ENCODE results near the gene SIGLEC1. TPM values are rescaled to one million over a fixed set of nuclear protein-coding genes. Genes with fewer than 3 reads are reported as not detected.

SIGLEC1 gene
- total RNA-seq, 3 donors from 2014 or later, result 2.0 to 32.0 (median 6.9) TPM

- no peak overlapping the region for H3K4me3 ChIP-seq
- H3K36me3 ChIP-seq, result no peaks in the 10 kb centered on the region
- H3K27ac ChIP-seq, result no peak overlapping the region
- no peaks in the 10 kb centered on the region for H3K27me3 ChIP-seq
- no peak for DNase-seq (ENCODE audit: low spot score in 2 of 2)
- no peaks in the 10 kb centered on the region for H3K9me3 ChIP-seq
- intact Hi-C loops (cut with DNase I; ENCODE audit: low total_unique reads), result no loop called here
- H3K4me1 ChIP-seq, result peaks cover 0 to 3% of the 10 kb centered on the region in 2 donors
- TF ChIP-seq POLR2AphosphoS5 (IDR thresholded peaks at IDR 0.05) (no peak), CTCF (IDR thresholded peaks at IDR 0.05) (no peak), POLR2A (IDR thresholded peaks at IDR 0.05) (no peak)
These were observed 31.6 kb upstream of the SIGLEC1 start for GRCh38 chr20:3744037-3744436.

DNA sequence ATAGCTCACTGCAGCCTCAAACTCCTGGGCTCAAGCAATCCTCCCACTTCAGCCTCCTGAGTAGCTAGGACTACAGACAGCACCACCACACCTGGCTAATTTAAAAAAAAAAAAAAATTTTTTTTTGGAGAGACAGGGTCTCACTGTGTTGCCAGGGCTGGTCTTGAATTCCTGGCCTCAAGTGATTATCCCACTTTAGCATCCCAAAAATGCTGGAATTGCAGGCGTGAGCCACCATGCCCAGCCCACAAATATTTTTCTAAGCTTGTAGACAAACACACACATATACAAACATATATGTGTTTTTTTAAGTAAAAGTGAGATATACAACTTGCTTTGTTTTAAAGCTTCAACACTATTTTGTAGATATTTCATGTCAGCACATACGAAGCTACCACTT lies 30.9 kb upstream of the SIGLEC1 start:
- intact Hi-C loops (cut with DNase I; ENCODE audit: low total_unique reads), result no loop called here
- Histone ChIP-seq H3K4me1 (peaks cover 0 to 6% of the 10 kb centered on the region in 2 donors), H3K27ac (no peak overlapping the region), H3K36me3 (no peaks in the 10 kb centered on the region), H3K9me3 (no peaks in the 10 kb centered on the region), H3K27me3 (no peaks in the 10 kb centered on the region), H3K4me3 (no peak overlapping the region)
- no peak for TF ChIP-seq CTCF (IDR thresholded peaks at IDR 0.05)
- no peak for TF ChIP-seq POLR2AphosphoS5 (IDR thresholded peaks at IDR 0.05)
- no peak for TF ChIP-seq POLR2A (IDR thresholded peaks at IDR 0.05)
- no peak for DNase-seq (ENCODE audit: low spot score in 2 of 2)

DNA sequence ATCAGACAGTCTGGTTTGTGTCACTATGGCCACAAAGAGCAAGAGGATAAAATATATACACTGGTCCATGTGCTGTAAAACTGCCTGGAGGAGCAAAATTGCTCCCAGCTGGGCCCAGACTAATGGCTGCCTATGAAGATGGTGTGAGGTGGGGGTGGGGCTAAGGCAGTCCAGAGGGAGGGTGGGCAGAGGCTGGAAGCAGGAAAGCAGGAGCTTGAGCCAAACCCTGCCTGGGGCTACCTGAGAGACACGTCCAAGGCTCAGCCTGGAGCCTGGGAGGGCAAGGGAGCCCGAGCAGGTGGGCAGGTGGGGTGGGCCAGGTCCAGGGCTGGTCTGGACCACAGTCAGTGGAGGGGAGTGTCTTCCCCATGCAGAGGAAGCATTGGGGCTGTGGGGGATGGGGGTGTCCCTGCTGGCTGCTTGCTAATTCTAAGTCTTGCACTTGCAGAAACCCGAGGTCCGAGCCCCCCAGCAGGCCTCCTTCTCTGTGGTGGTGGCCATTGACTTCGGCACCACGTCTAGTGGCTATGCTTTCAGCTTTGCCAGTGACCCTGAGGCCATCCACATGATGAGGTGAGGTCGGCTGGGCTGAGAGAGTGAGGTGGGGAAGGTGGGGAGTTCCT lies 29.5 kb upstream of the SIGLEC1 start:
- intact Hi-C loops (cut with DNase I; ENCODE audit: low total_unique reads), result no loop called here
- Histone ChIP-seq H3K4me3 (no peak overlapping the region), H3K27ac (no peak overlapping the region), H3K36me3 (no peaks in the 10 kb centered on the region), H3K9me3 (no peaks in the 10 kb centered on the region), H3K4me1 (peaks cover 0 to 6% of the 10 kb centered on the region in 2 donors), H3K27me3 (no peaks in the 10 kb centered on the region)
- no peak for DNase-seq (ENCODE audit: low spot score in 2 of 2)
- TF ChIP-seq POLR2AphosphoS5 (IDR thresholded peaks at IDR 0.05), result no peak
- no peak for TF ChIP-seq CTCF (IDR thresholded peaks at IDR 0.05)
- no peak for TF ChIP-seq POLR2A (IDR thresholded peaks at IDR 0.05)

DNA sequence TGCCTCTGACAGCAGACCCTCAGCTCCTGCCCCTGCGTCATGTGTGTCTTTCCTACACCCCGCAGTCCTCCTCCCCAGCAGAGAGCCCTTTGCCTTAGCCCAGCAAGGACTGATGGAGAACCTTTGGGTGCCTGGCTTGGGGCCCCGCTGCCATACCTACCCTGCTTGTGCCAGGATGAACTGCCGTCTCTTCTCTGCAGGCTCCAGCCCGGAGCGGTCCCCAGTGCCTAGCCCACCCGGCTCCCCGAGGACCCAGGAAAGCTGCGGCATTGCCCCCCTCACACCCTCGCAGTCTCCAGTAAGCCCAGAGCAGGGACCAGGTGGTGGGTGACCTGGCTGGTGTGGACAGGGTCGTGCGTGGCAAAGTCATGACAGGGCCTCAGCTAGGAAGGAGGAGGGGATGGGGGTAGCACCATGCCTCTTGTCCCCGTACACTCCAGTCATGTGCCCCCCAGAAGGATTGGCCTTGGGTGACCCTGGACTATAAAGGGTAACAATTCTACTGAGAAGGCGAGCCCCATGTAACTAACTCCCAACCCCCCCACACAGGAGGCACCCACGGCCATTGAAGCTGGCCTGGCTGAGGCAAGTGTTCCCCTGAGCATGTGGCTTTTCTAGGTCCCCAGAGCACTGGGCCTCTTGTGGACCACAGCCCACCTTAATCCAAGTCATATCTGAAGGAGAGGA lies 28.4 kb upstream of the SIGLEC1 start:
- Histone ChIP-seq H3K9me3 (no peaks in the 10 kb centered on the region), H3K4me1 (peaks cover 0 to 6% of the 10 kb centered on the region in 2 donors), H3K36me3 (no peaks in the 10 kb centered on the region), H3K27me3 (no peaks in the 10 kb centered on the region), H3K27ac (peak overlapping the region in 1 of 2 donors; percentile 84), H3K4me3 (no peak overlapping the region)
- DNase-seq (ENCODE audit: low spot score in 2 of 2), result no peak
- intact Hi-C loops (cut with DNase I; ENCODE audit: low total_unique reads), result no loop called here
- TF ChIP-seq CTCF (IDR thresholded peaks at IDR 0.05) (no peak), POLR2A (IDR thresholded peaks at IDR 0.05) (no peak), POLR2AphosphoS5 (IDR thresholded peaks at IDR 0.05) (no peak)

DNA sequence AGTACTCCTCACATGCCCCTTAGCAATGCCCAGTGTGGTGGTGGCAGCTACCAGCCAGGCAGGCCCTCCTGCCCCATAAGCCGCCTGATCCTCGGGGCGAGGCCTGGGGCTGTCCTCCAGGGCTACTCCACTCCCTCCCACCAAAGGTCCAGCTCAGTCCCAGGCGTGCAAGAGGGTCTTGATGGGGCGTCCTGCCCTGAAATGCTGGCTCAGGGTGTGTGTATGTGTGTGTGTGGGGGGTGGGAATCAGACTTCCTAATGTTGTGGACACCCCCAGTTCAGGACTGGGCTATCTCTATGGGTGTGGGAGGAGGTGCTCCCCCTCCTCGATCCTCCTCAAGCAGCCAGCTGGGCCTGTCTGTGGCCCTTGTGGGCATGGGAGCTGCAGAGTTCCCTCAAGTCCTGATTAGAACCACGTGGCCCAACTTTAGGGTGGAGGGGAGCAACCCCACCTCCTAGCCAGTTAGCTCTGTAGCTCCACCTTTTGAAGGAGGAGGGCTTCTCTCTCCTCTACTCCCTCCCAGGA lies 27.6 kb upstream of the SIGLEC1 start:
- no peak for DNase-seq (ENCODE audit: low spot score in 2 of 2)
- Histone ChIP-seq H3K9me3 (no peaks in the 10 kb centered on the region), H3K27ac (peak overlapping the region; percentile 14 to 84), H3K27me3 (no peaks in the 10 kb centered on the region), H3K4me1 (peaks cover 0 to 6% of the 10 kb centered on the region in 2 donors), H3K36me3 (no peaks in the 10 kb centered on the region), H3K4me3 (no peak overlapping the region)
- no peak for TF ChIP-seq POLR2A (IDR thresholded peaks at IDR 0.05)
- no peak for TF ChIP-seq CTCF (IDR thresholded peaks at IDR 0.05)
- no peak for TF ChIP-seq POLR2AphosphoS5 (IDR thresholded peaks at IDR 0.05)
- intact Hi-C loops (cut with DNase I; ENCODE audit: low total_unique reads), result no loop called here
